Panc1 (cell line): ENCODE results near the gene IL1RAPL1.

Experiments used
- SIN3A ChIP-seq: IDR thresholded peaks from 2 replicates; pipeline ENCODE4 v1.6.1; 2012; ENCODE audit warnings: low read depth, mild to moderate bottlenecking, low read length, moderate library complexity, borderline replicate concordance; ENCODE audit not compliant: insufficient read depth
- TF ChIP-seq, protein P1 (sequence below): fragments of 450-650 bp; IDR thresholded peaks from 2 replicates; pipeline ENCODE4 v1.5.1; 2017; ENCODE audit warnings: mild to moderate bottlenecking

- TF ChIP-seq, protein P1, sequence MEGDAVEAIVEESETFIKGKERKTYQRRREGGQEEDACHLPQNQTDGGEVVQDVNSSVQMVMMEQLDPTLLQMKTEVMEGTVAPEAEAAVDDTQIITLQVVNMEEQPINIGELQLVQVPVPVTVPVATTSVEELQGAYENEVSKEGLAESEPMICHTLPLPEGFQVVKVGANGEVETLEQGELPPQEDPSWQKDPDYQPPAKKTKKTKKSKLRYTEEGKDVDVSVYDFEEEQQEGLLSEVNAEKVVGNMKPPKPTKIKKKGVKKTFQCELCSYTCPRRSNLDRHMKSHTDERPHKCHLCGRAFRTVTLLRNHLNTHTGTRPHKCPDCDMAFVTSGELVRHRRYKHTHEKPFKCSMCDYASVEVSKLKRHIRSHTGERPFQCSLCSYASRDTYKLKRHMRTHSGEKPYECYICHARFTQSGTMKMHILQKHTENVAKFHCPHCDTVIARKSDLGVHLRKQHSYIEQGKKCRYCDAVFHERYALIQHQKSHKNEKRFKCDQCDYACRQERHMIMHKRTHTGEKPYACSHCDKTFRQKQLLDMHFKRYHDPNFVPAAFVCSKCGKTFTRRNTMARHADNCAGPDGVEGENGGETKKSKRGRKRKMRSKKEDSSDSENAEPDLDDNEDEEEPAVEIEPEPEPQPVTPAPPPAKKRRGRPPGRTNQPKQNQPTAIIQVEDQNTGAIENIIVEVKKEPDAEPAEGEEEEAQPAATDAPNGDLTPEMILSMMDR: peak; percentile 42; the same call in 1 of the 2 replicates
- no peak for TF ChIP-seq SIN3A
These were observed 644.6 kb downstream of the IL1RAPL1 start for GRCh38 chrX:29231800-29232199.
